ENCODE data around the gene KLHL26. TPM values are rescaled to one million over a fixed set of nuclear protein-coding genes. Genes with fewer than 3 reads are reported as not detected.

KLHL26 gene
- total RNA-seq, 1 experiment from 2014 or later: 17.1 TPM

DNA sequence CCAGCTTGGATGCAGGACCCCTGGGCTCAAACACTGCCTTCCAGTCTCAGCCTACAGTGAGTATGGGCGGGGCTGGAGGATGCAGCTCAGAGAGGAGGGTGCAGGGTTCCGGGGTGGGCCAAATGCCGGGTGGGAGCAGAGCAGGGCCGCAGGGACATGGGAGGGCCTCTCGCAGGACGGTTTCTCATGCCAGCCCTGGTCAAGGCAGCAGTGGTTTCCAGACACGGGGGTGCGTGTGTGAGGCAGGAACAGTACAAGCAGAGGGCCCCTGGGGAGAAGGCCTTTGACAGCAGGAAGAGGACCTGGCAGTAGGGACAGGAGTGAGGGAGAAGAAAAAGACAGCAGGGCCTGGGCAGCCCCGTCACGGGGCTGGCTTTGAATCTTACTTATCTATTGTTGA is 80.8 kb downstream of the KLHL26 start:
- TF ChIP-seq SIN3A (IDR thresholded peaks at IDR 0.05; ENCODE audit: low read depth) (no peak), EZH2 (IDR thresholded peaks at IDR 0.05) (no peak), ZFX (IDR thresholded peaks at IDR 0.05) (no peak), FOSL1 (IDR thresholded peaks at IDR 0.05; ENCODE audit: low read depth) (no peak), SP1 (IDR thresholded peaks at IDR 0.05; ENCODE audit: low read depth) (no peak), YY1 (IDR thresholded peaks at IDR 0.05; ENCODE audit: extremely low read depth, insufficient replicate concordance, low read depth, low read length) (no peak)
- TF ChIP-seq, protein P1, sequence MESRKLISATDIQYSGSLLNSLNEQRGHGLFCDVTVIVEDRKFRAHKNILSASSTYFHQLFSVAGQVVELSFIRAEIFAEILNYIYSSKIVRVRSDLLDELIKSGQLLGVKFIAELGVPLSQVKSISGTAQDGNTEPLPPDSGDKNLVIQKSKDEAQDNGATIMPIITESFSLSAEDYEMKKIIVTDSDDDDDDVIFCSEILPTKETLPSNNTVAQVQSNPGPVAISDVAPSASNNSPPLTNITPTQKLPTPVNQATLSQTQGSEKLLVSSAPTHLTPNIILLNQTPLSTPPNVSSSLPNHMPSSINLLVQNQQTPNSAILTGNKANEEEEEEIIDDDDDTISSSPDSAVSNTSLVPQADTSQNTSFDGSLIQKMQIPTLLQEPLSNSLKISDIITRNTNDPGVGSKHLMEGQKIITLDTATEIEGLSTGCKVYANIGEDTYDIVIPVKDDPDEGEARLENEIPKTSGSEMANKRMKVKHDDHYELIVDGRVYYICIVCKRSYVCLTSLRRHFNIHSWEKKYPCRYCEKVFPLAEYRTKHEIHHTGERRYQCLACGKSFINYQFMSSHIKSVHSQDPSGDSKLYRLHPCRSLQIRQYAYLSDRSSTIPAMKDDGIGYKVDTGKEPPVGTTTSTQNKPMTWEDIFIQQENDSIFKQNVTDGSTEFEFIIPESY (IDR thresholded peaks at IDR 0.05; ENCODE audit: extremely low read depth, insufficient replicate concordance, low read length): no peak
- TF ChIP-seq, protein P2, sequence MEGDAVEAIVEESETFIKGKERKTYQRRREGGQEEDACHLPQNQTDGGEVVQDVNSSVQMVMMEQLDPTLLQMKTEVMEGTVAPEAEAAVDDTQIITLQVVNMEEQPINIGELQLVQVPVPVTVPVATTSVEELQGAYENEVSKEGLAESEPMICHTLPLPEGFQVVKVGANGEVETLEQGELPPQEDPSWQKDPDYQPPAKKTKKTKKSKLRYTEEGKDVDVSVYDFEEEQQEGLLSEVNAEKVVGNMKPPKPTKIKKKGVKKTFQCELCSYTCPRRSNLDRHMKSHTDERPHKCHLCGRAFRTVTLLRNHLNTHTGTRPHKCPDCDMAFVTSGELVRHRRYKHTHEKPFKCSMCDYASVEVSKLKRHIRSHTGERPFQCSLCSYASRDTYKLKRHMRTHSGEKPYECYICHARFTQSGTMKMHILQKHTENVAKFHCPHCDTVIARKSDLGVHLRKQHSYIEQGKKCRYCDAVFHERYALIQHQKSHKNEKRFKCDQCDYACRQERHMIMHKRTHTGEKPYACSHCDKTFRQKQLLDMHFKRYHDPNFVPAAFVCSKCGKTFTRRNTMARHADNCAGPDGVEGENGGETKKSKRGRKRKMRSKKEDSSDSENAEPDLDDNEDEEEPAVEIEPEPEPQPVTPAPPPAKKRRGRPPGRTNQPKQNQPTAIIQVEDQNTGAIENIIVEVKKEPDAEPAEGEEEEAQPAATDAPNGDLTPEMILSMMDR (IDR thresholded peaks at IDR 0.05 in 2 of 3, conservative IDR thresholded peaks at IDR 0.05 in 1 of 3; ENCODE audit: borderline replicate concordance in 1 of 3, insufficient read depth in 1 of 3, low read depth in 2 of 3, low read length in 2 of 3): no peak
- Histone ChIP-seq H3K4me2 (ENCODE audit: low read length) (no peak overlapping the region), H3K9me2 (ENCODE audit: insufficient read depth) (no peaks in the 10 kb centered on the region), H2AFZ (ENCODE audit: low read depth, low read length, poor library complexity, severe bottlenecking) (no peak overlapping the region), H3K9ac (ENCODE audit: low read length) (no peak overlapping the region), H3K27me3 (ENCODE audit: insufficient read depth, low read length) (no peaks in the 10 kb centered on the region), H3K4me1 (ENCODE audit: control insufficient read depth in 1 of 2, insufficient read depth in 2 of 2, low read length in 2 of 2) (no peaks in the 10 kb centered on the region), H4K20me1 (ENCODE audit: insufficient read depth) (no peaks in the 10 kb centered on the region), H3K27ac (ENCODE audit: low read depth, low read length) (no peak overlapping the region), H3K36me3 (ENCODE audit: control insufficient read depth in 1 of 2, insufficient read depth in 2 of 2, low read length in 2 of 2) (no peaks in the 10 kb centered on the region), H3K4me3 (replicated peaks in 1 of 2; ENCODE audit: low read depth in 1 of 2, low read length in 2 of 2) (no peak overlapping the region), H3K9me3 (ENCODE audit: control insufficient read depth in 1 of 2, insufficient read depth in 1 of 2, low read depth in 1 of 2, low read length in 2 of 2) (no peaks in the 10 kb centered on the region), H3K79me2 (ENCODE audit: insufficient read depth, low read length) (no peaks in the 10 kb centered on the region)
- CTCF ChIA-PET: no interaction called here
- DNase-seq (ENCODE audit: low read depth, low spot score): no peak
- intact Hi-C loops (cut with micrococcal nuclease): no loop called here
- no TSS peak for BruUV-seq (replicated peaks)
- ATAC-seq: no peak
- POLR2A ChIA-PET: no interaction called here
- RAD21 ChIA-PET (ENCODE audit: low non-redundant PET in 1 of 2, low total read pairs in 2 of 2, uncharacterized antibody in 2 of 2, unreplicated experiment in 2 of 2): no interaction called here

Measured in HCT116 (cell line).